ENCODE measurements around the gene CTAG1A. TPM values are rescaled to one million over a fixed set of nuclear protein-coding genes. Genes with fewer than 3 reads are reported as not detected.

CTAG1A gene
- total RNA-seq, 1 experiment from 2014 or later: not detected

DNA sequence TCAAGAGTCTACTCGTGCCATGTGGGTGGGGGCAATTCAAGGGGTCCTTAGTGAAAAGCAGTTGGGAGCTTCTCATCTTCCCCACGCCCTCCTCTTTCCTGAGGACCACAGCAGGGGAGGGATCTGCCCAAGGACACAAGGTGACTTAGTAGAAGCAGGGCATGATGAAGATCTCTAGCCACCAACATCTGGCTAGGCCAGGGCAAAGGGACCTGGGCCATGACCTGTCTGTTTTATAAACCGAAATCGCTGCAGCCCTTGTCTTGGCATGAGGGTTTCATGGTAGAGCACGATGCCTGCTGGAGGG, 43.4 kb upstream of the CTAG1A start:
- Histone ChIP-seq H3K4me3 (replicated peaks in 1 of 2; ENCODE audit: low read depth in 1 of 2, low read length in 2 of 2) (no peak overlapping the region; a peak in 1 of 4 replicates), H3K36me3 (ENCODE audit: control insufficient read depth in 1 of 2, insufficient read depth in 2 of 2, low read length in 2 of 2) (peaks cover 0 to 9% of the 10 kb centered on the region in 2 experiments; a peak in 2 of 4 replicates), H3K4me1 (ENCODE audit: control insufficient read depth in 1 of 2, insufficient read depth in 2 of 2, low read length in 2 of 2) (peaks cover 27 to 34% of the 10 kb centered on the region in 2 experiments), H3K27ac (ENCODE audit: low read depth, low read length) (peak overlapping the region; percentile 79), H4K20me1 (ENCODE audit: insufficient read depth) (no peaks in the 10 kb centered on the region), H3K4me2 (ENCODE audit: low read length) (peak overlapping the region; percentile 57), H3K79me2 (ENCODE audit: insufficient read depth, low read length) (peaks cover 21% of the 10 kb centered on the region), H3K27me3 (ENCODE audit: insufficient read depth, low read length) (no peaks in the 10 kb centered on the region), H2AFZ (ENCODE audit: low read depth, low read length, poor library complexity, severe bottlenecking) (no peak overlapping the region), H3K9me3 (ENCODE audit: control insufficient read depth in 1 of 2, insufficient read depth in 1 of 2, low read depth in 1 of 2, low read length in 2 of 2) (no peaks in the 10 kb centered on the region), H3K9me2 (ENCODE audit: insufficient read depth) (no peaks in the 10 kb centered on the region), H3K9ac (ENCODE audit: low read length) (peak overlapping the region; percentile 47)
- ChIA-PET RAD21 (ENCODE audit: low non-redundant PET in 1 of 2, low total read pairs in 2 of 2, uncharacterized antibody in 2 of 2, unreplicated experiment in 2 of 2) (no interaction called here), POLR2A (no interaction called here), CTCF (no interaction called here)
- intact Hi-C loops (cut with micrococcal nuclease): no loop called here
- no peak for TF ChIP-seq TCF7L2 (IDR thresholded peaks at IDR 0.05; ENCODE audit: borderline replicate concordance, extremely low read depth, insufficient read depth, insufficient read length)
- TF ChIP-seq, protein P1, sequence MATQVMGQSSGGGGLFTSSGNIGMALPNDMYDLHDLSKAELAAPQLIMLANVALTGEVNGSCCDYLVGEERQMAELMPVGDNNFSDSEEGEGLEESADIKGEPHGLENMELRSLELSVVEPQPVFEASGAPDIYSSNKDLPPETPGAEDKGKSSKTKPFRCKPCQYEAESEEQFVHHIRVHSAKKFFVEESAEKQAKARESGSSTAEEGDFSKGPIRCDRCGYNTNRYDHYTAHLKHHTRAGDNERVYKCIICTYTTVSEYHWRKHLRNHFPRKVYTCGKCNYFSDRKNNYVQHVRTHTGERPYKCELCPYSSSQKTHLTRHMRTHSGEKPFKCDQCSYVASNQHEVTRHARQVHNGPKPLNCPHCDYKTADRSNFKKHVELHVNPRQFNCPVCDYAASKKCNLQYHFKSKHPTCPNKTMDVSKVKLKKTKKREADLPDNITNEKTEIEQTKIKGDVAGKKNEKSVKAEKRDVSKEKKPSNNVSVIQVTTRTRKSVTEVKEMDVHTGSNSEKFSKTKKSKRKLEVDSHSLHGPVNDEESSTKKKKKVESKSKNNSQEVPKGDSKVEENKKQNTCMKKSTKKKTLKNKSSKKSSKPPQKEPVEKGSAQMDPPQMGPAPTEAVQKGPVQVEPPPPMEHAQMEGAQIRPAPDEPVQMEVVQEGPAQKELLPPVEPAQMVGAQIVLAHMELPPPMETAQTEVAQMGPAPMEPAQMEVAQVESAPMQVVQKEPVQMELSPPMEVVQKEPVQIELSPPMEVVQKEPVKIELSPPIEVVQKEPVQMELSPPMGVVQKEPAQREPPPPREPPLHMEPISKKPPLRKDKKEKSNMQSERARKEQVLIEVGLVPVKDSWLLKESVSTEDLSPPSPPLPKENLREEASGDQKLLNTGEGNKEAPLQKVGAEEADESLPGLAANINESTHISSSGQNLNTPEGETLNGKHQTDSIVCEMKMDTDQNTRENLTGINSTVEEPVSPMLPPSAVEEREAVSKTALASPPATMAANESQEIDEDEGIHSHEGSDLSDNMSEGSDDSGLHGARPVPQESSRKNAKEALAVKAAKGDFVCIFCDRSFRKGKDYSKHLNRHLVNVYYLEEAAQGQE (IDR thresholded peaks at IDR 0.05; ENCODE audit: low read depth): no peak
- TF ChIP-seq RAD21 (IDR thresholded peaks at IDR 0.05; ENCODE audit: low read depth): no peak
- no peak for TF ChIP-seq ZNF274 (IDR thresholded peaks at IDR 0.05; ENCODE audit: low read depth, low read length)
- TF ChIP-seq SP1 (IDR thresholded peaks at IDR 0.05; ENCODE audit: low read depth): no peak
- TF ChIP-seq YY1 (IDR thresholded peaks at IDR 0.05; ENCODE audit: extremely low read depth, insufficient replicate concordance, low read depth, low read length): no peak
- no peak for TF ChIP-seq ELF1 (IDR thresholded peaks at IDR 0.05; ENCODE audit: borderline replicate concordance, low read depth)
- TF ChIP-seq, protein P2, sequence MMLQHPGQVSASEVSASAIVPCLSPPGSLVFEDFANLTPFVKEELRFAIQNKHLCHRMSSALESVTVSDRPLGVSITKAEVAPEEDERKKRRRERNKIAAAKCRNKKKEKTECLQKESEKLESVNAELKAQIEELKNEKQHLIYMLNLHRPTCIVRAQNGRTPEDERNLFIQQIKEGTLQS (IDR thresholded peaks at IDR 0.05): no peak
- no peak for TF ChIP-seq EZH2phosphoT487 (IDR thresholded peaks at IDR 0.05; ENCODE audit: borderline replicate concordance)
- no peak for TF ChIP-seq POLR2AphosphoS5 (IDR thresholded peaks at IDR 0.05; ENCODE audit: low read depth, low read length)
- no peak for TF ChIP-seq CBX3 (IDR thresholded peaks at IDR 0.05; ENCODE audit: low read depth)
- TF ChIP-seq, protein P3, sequence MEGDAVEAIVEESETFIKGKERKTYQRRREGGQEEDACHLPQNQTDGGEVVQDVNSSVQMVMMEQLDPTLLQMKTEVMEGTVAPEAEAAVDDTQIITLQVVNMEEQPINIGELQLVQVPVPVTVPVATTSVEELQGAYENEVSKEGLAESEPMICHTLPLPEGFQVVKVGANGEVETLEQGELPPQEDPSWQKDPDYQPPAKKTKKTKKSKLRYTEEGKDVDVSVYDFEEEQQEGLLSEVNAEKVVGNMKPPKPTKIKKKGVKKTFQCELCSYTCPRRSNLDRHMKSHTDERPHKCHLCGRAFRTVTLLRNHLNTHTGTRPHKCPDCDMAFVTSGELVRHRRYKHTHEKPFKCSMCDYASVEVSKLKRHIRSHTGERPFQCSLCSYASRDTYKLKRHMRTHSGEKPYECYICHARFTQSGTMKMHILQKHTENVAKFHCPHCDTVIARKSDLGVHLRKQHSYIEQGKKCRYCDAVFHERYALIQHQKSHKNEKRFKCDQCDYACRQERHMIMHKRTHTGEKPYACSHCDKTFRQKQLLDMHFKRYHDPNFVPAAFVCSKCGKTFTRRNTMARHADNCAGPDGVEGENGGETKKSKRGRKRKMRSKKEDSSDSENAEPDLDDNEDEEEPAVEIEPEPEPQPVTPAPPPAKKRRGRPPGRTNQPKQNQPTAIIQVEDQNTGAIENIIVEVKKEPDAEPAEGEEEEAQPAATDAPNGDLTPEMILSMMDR (IDR thresholded peaks at IDR 0.05 in 2 of 3, conservative IDR thresholded peaks at IDR 0.05 in 1 of 3; ENCODE audit: borderline replicate concordance in 1 of 3, insufficient read depth in 1 of 3, low read depth in 2 of 3, low read length in 2 of 3): no peak
- TF ChIP-seq, protein P4, sequence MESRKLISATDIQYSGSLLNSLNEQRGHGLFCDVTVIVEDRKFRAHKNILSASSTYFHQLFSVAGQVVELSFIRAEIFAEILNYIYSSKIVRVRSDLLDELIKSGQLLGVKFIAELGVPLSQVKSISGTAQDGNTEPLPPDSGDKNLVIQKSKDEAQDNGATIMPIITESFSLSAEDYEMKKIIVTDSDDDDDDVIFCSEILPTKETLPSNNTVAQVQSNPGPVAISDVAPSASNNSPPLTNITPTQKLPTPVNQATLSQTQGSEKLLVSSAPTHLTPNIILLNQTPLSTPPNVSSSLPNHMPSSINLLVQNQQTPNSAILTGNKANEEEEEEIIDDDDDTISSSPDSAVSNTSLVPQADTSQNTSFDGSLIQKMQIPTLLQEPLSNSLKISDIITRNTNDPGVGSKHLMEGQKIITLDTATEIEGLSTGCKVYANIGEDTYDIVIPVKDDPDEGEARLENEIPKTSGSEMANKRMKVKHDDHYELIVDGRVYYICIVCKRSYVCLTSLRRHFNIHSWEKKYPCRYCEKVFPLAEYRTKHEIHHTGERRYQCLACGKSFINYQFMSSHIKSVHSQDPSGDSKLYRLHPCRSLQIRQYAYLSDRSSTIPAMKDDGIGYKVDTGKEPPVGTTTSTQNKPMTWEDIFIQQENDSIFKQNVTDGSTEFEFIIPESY (IDR thresholded peaks at IDR 0.05; ENCODE audit: extremely low read depth, insufficient replicate concordance, low read length): no peak
- no peak for TF ChIP-seq EGR1 (IDR thresholded peaks at IDR 0.05; ENCODE audit: low read depth)
- no peak for TF ChIP-seq FOSL1 (IDR thresholded peaks at IDR 0.05; ENCODE audit: low read depth)
- TF ChIP-seq CEBPB (IDR thresholded peaks at IDR 0.05; ENCODE audit: low read depth): no peak
- ATAC-seq: peak; percentile 26
- DNase-seq (ENCODE audit: low read depth, low spot score): no peak
- BruUV-seq (replicated peaks): no TSS peak
